Erythroblast (primary cell): ENCODE results near the gene RAB6B.
"Not testable (repeated sequence)": the region's sequence is repeated elsewhere in the genome, so short reads cannot be mapped to it uniquely, and the experiment has no call there.

Experiments used
- DNase-seq, 2 experiments: peaks; one replicate each; lab custom pipeline; 2025; lab: John Stamatoyannopoulos, UW
- GATA1 ChIP-seq: IDR thresholded peaks from 2 replicates; pipeline ENCODE4 v1.6.1; 2011; ENCODE audit warnings: low read depth, mild to moderate bottlenecking, control low read depth, low read length, moderate library complexity
- POLR2A ChIP-seq: IDR thresholded peaks from 2 replicates; pipeline ENCODE4 v1.6.1; 2011; ENCODE audit warnings: mild to moderate bottlenecking, low read length

The RAB6B gene

DNA sequence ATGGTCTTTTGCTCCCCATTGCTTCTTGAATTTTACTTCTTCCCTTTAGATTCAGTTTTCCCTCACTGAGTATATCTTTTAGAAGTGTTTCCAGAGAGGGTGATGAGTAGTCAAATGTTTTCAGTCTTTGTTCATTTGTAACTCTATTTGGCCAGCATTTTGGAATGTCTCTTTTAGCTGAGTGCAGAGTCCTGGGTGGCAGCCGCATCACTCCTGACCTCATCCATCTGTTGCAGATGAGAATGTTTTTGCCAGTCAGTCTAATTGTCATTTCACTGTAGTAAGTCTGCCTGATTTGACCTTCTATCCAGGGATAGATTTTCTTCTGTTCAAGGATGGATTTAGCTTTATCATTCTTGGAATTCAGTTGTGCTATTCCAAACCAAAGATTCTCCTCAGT is 82.8 kb downstream of the RAB6B start:
- DNase-seq = no peak
- TF ChIP-seq GATA1 (no peak), POLR2A (no peak)

DNA sequence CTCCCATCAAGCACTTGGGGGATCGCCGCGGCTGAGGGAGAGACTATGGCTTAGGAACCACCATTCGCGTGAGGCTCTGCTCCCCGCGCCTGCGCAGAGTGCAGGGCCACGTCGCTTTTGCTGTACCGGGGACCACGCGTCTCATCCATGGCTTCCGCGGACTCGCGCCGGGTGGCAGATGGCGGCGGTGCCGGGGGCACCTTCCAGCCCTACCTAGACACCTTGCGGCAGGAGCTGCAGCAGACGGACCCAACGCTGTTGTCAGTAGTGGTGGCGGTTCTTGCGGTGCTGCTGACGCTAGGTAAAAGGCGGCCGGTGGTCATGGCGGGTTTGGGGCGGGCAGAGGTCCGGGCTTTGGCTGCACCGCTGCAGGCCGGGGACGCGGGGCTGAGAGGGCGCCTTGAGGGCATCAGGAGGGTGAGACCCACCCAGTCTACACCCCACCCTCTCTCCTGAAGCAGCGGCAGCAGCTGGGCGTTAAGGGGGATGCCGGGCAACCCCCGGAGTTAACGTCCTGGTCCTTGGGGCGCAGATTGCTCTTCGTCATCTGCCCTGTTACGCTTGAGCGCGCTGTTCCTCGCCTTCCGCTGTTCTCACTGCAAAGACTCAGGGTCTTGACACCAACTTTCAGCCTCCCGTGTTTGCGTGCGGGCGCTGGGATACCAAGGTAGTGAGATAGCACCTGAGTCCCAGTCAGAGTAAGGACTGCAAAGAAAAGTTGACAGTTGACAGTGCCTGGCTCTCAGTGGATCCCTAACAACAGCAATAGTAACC is 89.8 kb downstream of the RAB6B start, which contains the start of gene SRPRB:
Gene SRPRB (plus strand): TSS at position 114 of the 774 bp plus-strand sequence. CDS start 34 bp downstream, at position 148.
- DNase-seq = peak; percentile 94 to 96
- TF ChIP-seq POLR2A (peak; percentile 77), GATA1 (no peak)

- DNase-seq = no peak
- TF ChIP-seq GATA1 = no peak
These were observed 90.3 kb downstream of the RAB6B start for GRCh38 chr3:133805384-133805701.

DNA sequence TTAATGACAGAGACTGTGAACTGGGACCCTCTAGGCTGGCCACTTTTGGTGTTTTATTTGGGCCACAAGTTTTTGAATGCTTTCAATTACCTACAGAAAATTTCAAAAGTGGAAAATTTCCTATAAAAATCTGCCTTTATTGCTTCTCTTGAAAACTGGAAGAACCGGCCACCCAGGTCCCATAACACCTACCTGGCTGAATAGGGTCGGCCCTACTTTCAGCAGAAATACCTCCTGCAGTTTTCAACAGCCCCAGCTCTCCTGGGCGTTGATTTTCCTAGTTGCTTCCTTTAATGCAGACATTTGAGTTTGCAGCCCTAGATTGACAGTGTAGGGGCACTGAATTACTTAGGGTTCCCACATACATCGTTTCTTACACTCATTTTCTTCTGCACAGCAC is 90.8 kb downstream of the RAB6B start:
- no peak for DNase-seq
- TF ChIP-seq POLR2A = no peak
- TF ChIP-seq GATA1 = no peak

- DNase-seq = no peak
- no peak for TF ChIP-seq GATA1
- TF ChIP-seq POLR2A = no peak
These were observed 92.2 kb downstream of the RAB6B start for GRCh38 chr3:133803469-133803868.

- DNase-seq = no peak
- TF ChIP-seq POLR2A (no peak), GATA1 (no peak)
These were observed 95.7 kb downstream of the RAB6B start for GRCh38 chr3:133799794-133800585.

GRCh38 chr3:133797396-133798105 is 98.1 kb downstream of the RAB6B start:
- no peak for DNase-seq
- TF ChIP-seq GATA1 (no peak), POLR2A (no peak)

- TF ChIP-seq POLR2A (no peak), GATA1 (no peak)
- peak; percentile 38 to 44 for DNase-seq
These were observed 103.4 kb downstream of the RAB6B start for GRCh38 chr3:133792171-133792763.

DNA sequence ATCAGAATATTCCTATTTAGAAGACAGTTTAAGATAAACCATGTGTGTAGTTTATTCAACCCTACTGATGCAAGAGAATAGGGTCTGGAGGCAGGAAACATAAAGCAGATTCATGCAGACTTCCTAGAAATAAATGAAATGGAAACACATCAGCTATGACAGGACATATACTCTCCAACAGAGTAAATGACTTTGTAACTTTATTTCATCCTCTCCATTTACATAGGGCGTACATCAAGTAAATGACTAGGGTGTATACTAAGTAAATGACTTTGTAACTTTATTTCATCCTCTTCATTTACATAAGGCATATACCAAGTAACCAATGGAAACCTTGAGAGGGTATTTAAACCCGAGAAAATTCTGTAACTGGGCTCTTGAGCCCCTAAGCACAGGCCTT is 107.7 kb downstream of the RAB6B start:
- TF ChIP-seq POLR2A (no peak), GATA1 (no peak)
- no peak for DNase-seq

DNA sequence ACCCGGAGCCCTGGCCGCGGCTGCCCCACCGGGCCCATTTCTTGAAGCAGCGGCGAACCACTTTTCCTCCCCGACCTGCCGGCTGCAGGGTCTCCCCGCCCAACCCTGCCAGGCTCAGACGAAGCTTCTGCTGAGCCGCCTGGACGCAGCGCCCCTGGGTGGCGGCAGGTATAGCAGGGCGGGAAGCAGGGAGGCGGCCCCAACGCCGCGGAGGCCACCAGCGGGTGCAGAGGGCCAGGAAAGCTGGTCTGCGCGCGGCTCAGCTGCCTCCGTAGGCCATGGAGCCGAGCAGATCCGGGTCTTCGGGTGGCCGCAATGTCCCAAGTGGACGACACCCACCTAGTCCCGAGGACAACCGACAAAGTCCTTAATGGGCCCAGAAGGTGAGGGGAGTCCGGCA is 111.9 kb downstream of the RAB6B start:
- TF ChIP-seq GATA1 = no peak
- no peak for TF ChIP-seq POLR2A
- no peak for DNase-seq

- DNase-seq = no peak
- TF ChIP-seq GATA1 = no peak
- no peak for TF ChIP-seq POLR2A
These were observed 113.2 kb downstream of the RAB6B start for GRCh38 chr3:133782454-133782853.

DNA sequence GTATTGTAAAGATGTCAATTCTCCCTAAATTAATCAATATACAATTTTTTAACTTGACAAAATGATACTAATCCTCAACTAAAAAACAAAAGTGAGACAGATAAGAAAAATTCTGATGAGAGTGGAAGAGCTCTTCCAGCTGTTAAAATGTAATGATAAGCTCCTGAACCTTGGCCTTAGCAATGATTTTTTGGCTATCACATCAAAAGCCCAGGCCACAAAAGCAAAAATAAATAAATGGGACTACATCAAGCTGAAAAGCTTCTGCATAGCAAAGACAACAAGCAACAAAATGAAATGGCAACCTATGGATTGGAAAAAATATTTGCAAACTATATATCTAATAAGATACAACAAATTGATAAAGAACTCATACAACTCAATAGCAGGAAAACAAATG is 114.1 kb downstream of the RAB6B start:
- no peak for DNase-seq
- TF ChIP-seq GATA1 (no peak), POLR2A (no peak)

DNA sequence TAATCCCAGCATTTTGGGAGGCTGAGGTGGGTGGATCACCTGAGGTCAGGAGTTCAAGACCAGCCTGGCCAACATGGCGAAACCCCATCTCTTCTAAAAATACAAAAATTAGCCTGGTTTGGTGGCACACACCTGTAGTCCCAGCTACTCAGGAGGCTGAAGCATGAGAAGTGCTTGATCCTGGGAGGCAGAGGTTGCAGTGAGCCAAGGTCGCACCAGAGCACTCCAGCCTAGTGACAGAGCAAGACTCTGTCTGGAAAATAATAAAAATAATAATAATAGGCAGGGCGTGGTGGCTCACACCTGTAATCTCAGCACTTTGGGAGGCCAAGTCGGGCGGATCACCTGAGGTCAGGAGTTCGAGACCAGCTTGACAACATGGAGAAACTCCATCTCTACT is 114.9 kb downstream of the RAB6B start:
- not testable (repeated sequence) for DNase-seq
